Stimulated activated naive B cell treated with anti-CD40 and anti-IgM and Interleukin-4, amounts not matched to agents 10 μg/mL and 1 μg/mL and 100 μg/mL, for 72 hours (primary cell): ENCODE data around the gene SCLY.

Experiments used
- ATAC-seq, 2 donors: fragments of 150-1000 bp; cut with Tn5 transposase; replicated peaks; 2 replicates each; pipeline ENCODE4 v1.10.0; 2021; ENCODE audit warnings: moderate library complexity in 1 of 2
- DNase-seq: peaks from one replicate; pipeline ENCODE4 v3.0.0; 2021
- H3K27ac Mint-ChIP-seq: one replicate; pipeline ENCODE4 v1.8.0; 2022; ENCODE audit warnings: mild to moderate bottlenecking, mixed read lengths
- H3K27me3 Mint-ChIP-seq, 2 donors: one replicate each; pipeline ENCODE4 v1.8.0; 2022; ENCODE audit warnings: mixed read lengths in 2 of 2
- H3K36me3 Mint-ChIP-seq, 2 donors: one replicate each; pipeline ENCODE4 v1.8.0; 2022; ENCODE audit warnings: mixed read lengths in 2 of 2, mild to moderate bottlenecking in 1 of 2
- H3K4me1 Mint-ChIP-seq, 2 donors: one replicate each; pipeline ENCODE4 v1.8.0; 2022; ENCODE audit warnings: mixed read lengths in 2 of 2, mild to moderate bottlenecking in 1 of 2
- H3K4me3 Mint-ChIP-seq, 2 donors: one replicate each; pipeline ENCODE4 v1.8.0; 2022; ENCODE audit warnings: mild to moderate bottlenecking in 2 of 2, mixed read lengths in 2 of 2, moderate library complexity in 1 of 2
- H3K9me3 Mint-ChIP-seq, 2 donors: one replicate each; pipeline ENCODE4 v1.8.0; 2022; ENCODE audit warnings: mixed read lengths in 2 of 2, mild to moderate bottlenecking in 1 of 2

SCLY gene

DNA sequence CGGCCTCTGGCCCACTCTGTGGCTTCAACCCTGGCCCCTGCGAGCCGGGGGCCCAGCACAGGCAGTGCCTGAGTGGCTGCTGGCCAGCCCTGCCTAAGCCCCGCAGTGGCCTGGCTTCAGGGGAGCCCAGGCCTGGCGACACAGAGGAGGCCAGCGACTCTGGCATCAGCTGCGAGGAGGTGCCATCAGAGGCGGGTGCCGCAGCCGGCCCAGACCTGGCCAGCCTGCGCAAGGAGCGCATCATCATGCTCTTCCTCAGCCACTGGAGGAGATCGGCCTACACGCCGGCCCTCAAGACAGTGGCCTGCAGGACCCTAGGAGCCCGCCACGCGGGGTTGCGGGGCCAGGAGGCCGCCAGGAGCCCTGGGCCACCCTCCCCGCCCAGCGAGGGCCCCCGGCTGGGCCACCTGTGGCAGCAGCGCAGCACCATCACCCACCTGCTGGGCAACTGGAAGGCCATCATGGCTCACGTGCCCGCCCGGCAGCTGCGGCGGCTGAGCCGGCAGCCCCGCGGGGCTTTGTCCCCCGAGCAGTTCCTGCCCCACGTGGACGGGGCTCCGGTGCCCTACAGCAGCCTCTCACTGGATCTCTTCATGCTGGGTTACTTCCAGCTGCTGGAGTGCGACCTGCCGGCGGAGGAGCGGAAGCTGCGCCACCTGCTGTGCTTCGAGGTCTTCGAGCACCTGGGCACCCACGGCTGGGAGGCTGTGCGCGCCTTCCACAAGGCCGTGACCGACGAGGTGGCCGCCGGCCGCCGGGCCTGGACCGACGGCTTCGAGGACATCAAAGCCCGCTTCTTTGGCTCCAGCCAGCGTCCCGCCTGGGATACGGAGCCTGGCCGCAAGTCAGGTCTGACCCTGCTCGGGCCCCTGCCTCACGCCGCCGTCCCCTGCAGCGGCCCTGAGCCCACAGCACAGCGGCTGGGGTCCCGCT, 70.2 kb downstream of the SCLY start:
- Mint-ChIP-seq H3K4me1 (peaks cover 0 to 1% of the 10 kb centered on the region in 2 donors), H3K36me3 (peaks cover 0 to 2% of the 10 kb centered on the region in 2 donors), H3K9me3 (no peaks in the 10 kb centered on the region), H3K27ac (no peak overlapping the region), H3K27me3 (no peaks in the 10 kb centered on the region), H3K4me3 (no peak overlapping the region)
- DNase-seq (no peak), ATAC-seq (no peak)

DNA sequence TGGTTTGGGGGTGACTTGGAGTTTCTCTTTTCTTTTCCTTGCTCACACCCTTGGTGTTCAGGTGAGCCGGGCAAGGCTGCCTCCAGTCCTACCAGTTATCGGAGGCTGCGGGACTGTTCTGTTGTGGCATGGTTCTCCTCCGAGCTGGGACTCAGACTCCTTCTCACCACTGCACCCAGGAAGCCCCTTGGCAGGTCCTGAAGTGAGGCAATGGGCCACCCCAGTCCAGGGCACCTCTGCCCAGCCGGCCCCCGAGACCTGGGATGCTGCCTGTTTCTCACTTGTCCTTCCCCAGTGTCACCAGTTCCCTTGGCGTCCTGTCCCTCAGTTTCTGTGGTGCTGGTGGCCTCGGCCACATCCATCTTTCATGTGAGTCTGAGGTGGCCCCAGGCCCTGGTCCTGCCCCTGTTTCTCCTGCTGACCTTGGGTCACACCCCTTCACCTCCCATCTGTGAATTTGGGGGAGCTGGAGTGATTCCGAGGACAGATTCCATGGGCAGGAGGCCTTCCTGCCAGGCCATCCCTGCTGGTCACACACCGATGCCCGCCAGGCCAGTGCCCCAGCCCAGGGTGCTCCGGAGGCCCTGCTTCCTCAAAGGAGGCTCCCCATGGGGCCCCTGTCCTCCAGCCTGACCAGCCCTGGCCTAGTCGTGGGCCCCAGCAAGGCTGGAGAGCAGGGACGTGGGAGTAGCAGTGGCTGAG, 71.1 kb downstream of the SCLY start:
- H3K36me3 Mint-ChIP-seq: peaks cover 0 to 2% of the 10 kb centered on the region in 2 donors
- H3K4me3 Mint-ChIP-seq: no peak overlapping the region
- DNase-seq: no peak
- peaks cover 0 to 1% of the 10 kb centered on the region in 2 donors for H3K4me1 Mint-ChIP-seq
- H3K27me3 Mint-ChIP-seq: no peaks in the 10 kb centered on the region
- no peak for ATAC-seq
- H3K27ac Mint-ChIP-seq: no peak overlapping the region
- H3K9me3 Mint-ChIP-seq: no peaks in the 10 kb centered on the region

DNA sequence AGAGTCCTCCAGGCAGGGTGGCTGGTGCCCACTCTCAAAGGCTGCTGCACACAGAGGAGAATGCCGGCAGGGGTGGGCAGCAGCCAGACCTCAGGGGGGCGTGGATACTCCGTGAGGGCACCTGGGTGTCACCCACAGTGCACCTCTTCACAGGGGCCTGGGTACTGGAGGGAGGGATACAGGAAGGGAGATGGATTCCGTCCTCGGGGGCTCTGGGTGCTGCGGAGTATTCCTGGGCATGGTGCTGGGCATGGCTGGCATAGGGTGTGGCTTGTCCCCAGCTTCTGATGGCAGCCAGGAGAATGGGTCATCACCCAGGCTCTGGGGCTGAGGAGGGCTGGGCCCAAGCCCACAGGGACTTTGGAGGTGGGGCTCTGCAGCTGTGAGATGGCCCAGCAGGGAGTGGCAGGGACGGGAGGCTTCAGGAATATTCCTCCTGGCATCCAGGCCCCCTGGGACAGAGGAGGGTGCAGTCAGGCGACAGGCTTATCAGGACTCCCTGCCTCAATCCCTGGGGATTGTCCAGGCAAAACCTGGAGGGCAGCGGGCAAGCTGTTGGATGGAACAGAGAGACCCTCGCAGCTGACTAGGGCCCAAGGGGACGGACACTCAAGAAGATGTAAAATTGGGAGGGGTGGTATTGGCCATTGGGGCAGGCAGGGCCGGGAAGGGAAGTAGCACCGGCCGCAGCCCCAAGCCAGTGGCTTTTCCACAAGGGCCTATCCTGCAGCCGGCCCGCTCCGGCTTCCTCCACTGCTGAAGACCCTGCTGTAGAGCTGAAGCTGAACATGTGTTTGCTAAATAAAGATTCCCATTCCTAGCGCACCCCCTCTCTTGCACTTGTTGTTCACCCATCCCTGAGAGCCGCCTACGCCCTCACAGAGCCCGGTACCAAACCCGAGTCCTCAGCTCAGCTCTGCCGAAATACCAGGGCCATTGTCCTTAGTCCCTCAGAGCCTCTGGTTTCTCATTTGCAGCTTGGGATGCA, 72.0 kb downstream of the SCLY start:
- Mint-ChIP-seq H3K4me1 (peaks cover 1 to 3% of the 10 kb centered on the region in 2 donors), H3K27ac (no peak overlapping the region), H3K9me3 (no peaks in the 10 kb centered on the region), H3K36me3 (peaks cover 0 to 2% of the 10 kb centered on the region in 2 donors), H3K4me3 (no peak overlapping the region), H3K27me3 (no peaks in the 10 kb centered on the region)
- ATAC-seq: no peak
- DNase-seq: no peak

DNA sequence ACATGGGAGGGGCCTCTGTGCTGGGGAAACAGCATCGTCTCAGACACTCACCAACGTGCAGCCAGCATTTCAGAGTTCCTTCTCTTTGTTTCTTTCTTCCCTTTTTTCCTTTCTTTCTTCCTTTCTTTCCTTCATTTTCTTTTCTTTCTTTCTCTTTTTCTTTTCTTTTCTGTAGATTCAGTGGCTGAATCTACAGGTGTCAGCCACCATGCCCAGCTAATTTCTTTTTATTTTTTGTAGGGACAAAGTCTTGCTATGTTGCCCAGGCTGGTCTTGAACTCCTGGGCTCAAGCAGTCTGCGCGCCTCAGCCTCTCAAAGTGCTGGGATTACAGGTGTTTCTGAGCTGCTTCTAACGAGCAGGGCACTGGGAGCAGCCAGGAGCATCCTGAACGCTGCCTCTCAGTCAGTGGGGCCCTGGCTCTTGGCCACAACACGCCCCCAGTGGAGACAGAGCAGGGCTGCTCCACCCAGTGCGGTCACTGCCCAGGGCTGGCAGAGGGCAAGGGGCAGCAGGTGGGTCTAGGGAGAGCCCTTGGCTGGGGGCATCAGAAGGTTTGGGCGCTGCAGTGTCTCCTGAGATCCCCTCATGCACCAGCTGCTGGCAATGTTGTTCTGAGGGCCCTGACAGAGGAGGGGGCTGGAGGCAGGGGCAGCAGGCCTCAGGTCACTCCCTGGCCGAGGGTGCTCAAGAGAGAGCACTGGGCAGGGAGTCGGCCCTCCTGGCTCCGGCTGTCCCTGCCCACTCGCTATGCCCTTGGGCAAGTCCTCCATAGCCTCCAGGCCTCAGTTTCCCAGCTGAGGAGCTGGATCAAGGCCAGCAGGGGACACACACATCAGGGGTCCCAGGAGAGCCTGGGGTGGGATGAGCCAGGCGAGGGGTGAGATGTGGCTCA, 72.9 kb downstream of the SCLY start:
- Mint-ChIP-seq H3K27ac (no peak overlapping the region), H3K9me3 (no peaks in the 10 kb centered on the region), H3K4me3 (no peak overlapping the region), H3K36me3 (peaks cover 0 to 2% of the 10 kb centered on the region in 2 donors), H3K27me3 (no peaks in the 10 kb centered on the region), H3K4me1 (peaks cover 1 to 12% of the 10 kb centered on the region in 2 donors)
- DNase-seq (no peak), ATAC-seq (no peak)

DNA sequence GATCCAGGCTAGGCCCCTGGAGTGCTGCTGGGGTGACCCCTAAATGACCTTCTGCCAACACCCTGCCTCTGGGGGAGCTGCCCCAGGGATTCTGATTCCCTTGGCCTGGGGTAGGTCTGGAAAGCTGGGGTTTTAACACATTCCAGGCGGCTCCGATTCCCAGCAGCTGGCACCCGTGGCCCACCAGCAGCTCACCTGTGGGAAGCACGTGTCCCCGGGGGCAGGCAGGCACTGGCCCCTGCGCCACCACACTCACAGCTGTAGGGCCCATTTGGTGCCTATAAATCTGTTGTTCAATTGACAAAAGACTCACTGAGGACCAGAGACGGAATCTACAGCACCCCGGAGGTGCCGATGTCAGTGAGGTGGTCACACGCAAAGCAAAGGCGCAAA, 73.6 kb downstream of the SCLY start:
- no peak for ATAC-seq
- Mint-ChIP-seq H3K4me1 (peaks cover 1 to 19% of the 10 kb centered on the region in 2 donors), H3K9me3 (no peaks in the 10 kb centered on the region), H3K36me3 (peaks cover 0 to 2% of the 10 kb centered on the region in 2 donors), H3K27ac (no peak overlapping the region), H3K27me3 (no peaks in the 10 kb centered on the region), H3K4me3 (no peak overlapping the region)
- DNase-seq: no peak

DNA sequence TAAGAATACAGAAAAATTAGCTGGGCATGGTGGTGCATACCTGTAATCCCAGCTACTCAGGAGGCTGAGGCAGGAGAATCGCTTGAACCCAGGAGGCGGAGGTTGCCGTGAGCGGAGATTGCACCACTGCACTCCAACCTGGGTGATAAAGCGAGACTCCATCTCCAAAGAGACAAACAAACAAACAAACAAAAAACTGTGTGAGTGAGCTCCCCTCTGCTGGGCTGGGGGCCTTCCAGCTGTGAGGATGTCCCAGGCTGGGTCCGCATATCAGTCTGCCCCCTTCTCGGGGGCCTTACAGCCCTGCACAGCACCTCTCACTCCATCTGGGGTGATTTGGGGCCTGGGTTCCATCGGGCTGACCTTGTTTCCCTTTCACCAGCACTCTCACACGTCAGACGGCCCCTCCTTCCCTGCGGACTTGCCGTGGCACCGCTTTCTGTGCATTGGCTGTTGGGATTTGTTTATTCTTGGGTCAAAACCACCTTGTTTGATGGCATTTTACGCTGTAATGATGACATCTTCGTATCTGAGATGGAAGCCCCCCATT, 74.9 kb downstream of the SCLY start:
- Mint-ChIP-seq H3K4me3 (no peak overlapping the region), H3K4me1 (peaks cover 1 to 24% of the 10 kb centered on the region in 2 donors), H3K27me3 (no peaks in the 10 kb centered on the region), H3K36me3 (peaks cover 0 to 2% of the 10 kb centered on the region in 2 donors), H3K27ac (no peak overlapping the region), H3K9me3 (no peaks in the 10 kb centered on the region)
- DNase-seq: no peak
- ATAC-seq: no peak

DNA sequence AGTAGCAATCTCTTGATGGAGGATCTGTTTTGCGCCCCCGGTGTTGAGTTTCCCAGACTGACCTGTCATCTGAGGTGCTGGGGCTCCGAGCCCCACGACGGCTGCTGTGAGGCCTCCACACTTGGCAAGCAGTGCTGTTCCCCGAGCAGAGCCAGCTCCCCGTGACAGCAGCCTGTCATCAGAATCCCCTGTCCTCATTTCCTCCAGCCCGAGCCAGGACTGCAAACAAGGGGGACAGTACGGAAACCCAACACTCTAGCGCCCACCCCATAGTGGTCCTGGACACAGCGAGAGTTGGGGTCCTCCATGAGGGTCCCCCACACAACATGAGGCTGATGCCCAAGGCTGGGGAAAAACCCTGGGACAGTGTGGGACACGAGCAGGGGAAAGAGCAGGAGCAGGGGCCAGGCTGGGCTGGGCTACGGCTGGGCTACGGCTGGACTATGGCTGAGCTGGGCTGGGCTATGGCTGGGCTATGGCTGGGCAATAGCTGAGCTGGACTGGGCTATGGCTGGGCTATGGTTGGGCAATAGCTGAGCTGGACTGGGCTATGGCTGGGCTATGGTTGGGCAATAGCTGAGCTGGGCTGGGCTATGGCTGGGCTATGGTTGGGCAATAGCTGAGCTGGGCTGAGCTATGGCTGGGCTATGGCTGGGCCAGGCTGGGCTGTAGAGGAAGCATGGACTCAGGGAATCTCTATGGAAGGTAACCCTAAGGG, 76.2 kb downstream of the SCLY start:
- Mint-ChIP-seq H3K27ac (no peak overlapping the region), H3K4me3 (no peak overlapping the region), H3K9me3 (no peaks in the 10 kb centered on the region), H3K4me1 (peaks cover 4 to 33% of the 10 kb centered on the region in 2 donors), H3K36me3 (peaks cover 0 to 2% of the 10 kb centered on the region in 2 donors), H3K27me3 (peaks cover 0 to 6% of the 10 kb centered on the region in 2 donors)
- DNase-seq: no peak
- no peak for ATAC-seq

DNA sequence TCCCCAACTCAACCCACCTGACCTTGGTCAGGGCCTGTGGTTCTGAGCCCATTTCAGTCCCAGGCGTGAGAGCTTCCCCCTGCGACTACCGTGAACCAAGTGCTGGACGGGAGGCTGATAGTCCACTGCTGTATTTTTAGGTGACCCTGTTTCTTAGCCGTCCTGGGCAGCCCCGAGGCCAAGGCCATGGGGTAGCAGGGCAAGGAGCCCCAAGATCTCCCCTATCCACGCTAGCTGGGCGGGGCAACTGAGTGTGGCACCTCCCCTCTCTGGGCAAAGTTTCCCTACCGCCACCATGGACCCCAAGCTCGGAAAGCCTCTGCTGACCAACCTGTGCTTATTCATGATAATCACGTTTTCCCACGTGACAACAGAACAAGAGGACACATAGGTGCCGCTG, 77.1 kb downstream of the SCLY start:
- DNase-seq (no peak), ATAC-seq (no peak)

DNA sequence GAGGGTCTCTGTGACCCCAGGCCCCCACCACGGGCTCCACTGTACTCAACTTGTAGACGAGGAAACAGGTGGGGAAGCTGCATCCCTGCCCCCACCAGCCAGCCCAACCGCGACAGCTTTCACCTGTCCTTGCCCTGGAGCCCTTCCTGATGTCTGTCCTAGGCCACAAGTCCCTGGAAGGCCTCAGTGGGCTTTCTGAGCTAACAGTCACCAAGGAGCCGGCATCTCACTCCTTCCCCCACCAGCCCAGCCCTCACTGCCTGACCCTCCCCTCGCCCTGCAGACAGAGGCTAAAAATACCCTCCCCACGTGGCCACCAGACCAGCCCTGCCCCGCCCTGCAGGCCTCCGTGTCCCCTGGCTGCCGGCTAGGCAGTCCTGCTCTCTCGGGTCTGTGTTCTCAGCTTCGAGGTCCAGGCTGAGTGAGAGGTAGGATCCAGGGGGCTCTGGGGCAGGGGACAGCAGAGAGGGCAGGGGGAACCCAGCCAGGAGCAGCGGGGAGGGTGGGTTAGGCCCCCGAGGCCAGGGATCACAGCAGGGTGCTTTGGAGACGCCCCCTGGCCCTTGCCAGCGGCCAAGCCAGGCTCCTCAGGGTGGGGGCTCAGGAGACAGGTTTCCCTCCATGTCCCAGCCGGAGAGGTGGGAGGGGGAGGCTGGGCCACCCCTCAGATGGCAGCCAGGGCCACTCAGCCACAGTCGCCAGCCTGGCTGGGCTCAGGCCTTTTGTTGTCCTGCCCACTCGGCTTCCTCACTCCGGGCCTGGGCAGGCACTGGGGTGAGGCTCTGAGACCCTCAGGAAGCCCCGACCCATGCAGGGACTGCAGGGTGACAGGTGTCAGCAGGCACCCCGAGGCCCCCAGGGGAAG, 77.8 kb downstream of the SCLY start, which contains the start of gene KLHL30:
KLHL30 (plus strand) TSS at position 338 of the 865 bp plus-strand sequence. CDS start 2,087 bp downstream, outside the sequence.
- Mint-ChIP-seq H3K27me3 (peaks cover 0 to 8% of the 10 kb centered on the region in 2 donors), H3K4me3 (peak within 1 kb of the TSS; percentile 17 to 59), H3K36me3 (no peaks in the 10 kb centered on the region), H3K27ac (peak within 1 kb of the TSS; percentile 22), H3K9me3 (no peaks in the 10 kb centered on the region), H3K4me1 (peaks cover 5 to 39% of the 10 kb centered on the region in 2 donors)
- ATAC-seq (peak in 1 of 2 donors; percentile 16), DNase-seq (no peak)

More for the DNA sequence above, 77.1 kb downstream of the SCLY start:
- H3K9me3 Mint-ChIP-seq: no peaks in the 10 kb centered on the region
- H3K4me1 Mint-ChIP-seq: peaks cover 4 to 36% of the 10 kb centered on the region in 2 donors
- H3K36me3 Mint-ChIP-seq: no peaks in the 10 kb centered on the region
- peak overlapping the region; percentile 22 for H3K27ac Mint-ChIP-seq
- no peak overlapping the region for H3K4me3 Mint-ChIP-seq
- H3K27me3 Mint-ChIP-seq: peaks cover 0 to 8% of the 10 kb centered on the region in 2 donors

DNA sequence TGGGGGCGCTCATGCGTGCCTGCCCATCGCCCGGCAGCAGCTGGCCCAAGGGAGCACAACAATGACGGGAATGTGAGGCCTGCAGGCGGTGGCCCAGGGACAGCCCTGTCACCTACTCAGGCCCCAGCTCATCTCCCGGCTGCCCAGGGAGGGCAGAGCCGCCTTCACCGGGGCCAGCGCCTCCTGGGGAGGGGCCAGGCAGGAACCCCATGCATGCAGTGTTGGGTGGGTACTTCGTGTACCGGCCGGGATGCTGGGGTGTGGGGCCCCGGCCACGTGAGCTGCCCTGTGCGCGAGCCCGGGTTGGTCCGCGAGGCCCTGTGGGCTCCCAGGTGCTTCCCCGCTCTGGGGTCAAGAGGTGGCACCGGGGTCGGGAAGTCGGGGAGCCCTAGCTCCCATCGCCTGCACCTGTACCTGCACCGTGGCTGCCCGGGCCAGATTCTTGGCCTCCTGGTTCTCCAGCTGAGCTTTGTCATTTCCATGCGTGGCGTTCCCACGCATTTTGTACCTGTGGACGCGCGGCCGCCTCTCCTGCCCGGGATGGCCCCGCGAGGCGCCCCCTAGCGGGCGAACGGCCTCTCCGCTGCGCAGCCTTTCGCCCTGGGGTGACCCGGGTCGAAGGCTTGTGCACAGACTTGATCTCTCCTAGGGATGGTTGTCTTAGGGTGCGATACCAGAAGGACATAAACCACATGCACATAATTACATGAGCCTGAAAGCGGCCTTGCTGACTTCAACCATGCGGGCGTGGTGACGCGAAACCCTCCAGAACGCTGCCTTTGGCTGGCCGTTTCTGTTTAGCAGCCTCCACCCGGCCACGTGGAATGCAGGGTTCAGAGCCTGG, 78.6 kb downstream of the SCLY start:
- Mint-ChIP-seq H3K27ac (no peak overlapping the region), H3K36me3 (no peaks in the 10 kb centered on the region), H3K4me1 (peaks cover 10 to 47% of the 10 kb centered on the region in 2 donors), H3K9me3 (no peaks in the 10 kb centered on the region), H3K4me3 (peak overlapping the region; percentile 17 to 59), H3K27me3 (peaks cover 0 to 8% of the 10 kb centered on the region in 2 donors)
- ATAC-seq (peak; percentile 53 to 57), DNase-seq (no peak)

DNA sequence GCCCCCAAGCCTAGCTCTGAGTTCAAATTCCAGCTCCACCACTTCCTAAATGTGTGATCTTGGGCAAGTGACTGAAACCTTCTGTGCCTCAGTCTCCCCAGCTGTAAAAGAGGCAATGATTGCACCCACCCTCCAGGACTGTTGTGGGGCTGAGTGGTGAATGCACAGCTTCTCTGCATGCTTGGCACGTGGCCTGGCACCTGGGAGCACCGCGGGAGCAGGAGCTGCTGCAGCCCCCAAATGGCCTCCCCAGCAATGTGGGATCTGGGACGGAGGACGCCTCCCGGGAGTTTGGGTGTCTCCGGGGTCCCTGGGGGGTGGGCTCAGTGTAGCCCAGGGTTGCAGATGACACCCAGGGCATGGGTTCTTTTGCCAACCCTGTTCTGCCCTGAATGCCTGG, 79.2 kb downstream of the SCLY start:
- H3K9me3 Mint-ChIP-seq: no peaks in the 10 kb centered on the region
- H3K27ac Mint-ChIP-seq: no peak overlapping the region
- H3K4me1 Mint-ChIP-seq: peaks cover 9 to 47% of the 10 kb centered on the region in 2 donors
- no peaks in the 10 kb centered on the region for H3K36me3 Mint-ChIP-seq
- ATAC-seq (no peak), DNase-seq (no peak)
- H3K4me3 Mint-ChIP-seq: no peak overlapping the region
- H3K27me3 Mint-ChIP-seq: peaks cover 0 to 8% of the 10 kb centered on the region in 2 donors
